AG08396 (cell line): ENCODE results near the gene MAGIX.
"Not testable (repeated sequence)": the region's sequence is repeated elsewhere in the genome, so short reads cannot be mapped to it uniquely, and the experiment has no call there.

Experiments
- DNase-seq: peaks from one replicate; pipeline ENCODE4 v3.0.0; 2012; ENCODE audit warnings: low spot score, mixed read lengths

MAGIX gene

DNA sequence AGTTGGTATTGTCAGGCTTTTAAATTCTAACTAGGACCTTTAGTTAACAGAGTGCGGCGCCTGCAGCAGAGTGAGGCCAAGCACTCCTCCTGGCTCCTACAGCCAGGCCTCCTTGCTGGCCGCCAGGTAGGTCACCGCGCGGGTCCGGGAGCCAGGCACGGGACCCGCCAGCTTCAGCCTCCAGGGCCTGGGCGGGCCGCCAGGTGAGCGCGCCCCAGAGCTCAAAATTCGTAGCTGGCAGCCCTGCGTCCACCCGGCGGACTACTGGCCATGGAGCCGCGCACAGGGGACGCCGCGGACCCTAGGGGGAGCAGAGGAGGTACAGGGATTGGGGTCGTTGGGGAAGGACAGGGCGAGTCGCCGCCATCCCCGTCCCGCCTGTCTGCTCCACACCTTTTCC, at the start of gene MAGIX:
MAGIX (plus strand) TSS at position 139 of the 400 bp plus-strand sequence; CDS start at position 271, 132 bp downstream.
- no peak for DNase-seq

DNA sequence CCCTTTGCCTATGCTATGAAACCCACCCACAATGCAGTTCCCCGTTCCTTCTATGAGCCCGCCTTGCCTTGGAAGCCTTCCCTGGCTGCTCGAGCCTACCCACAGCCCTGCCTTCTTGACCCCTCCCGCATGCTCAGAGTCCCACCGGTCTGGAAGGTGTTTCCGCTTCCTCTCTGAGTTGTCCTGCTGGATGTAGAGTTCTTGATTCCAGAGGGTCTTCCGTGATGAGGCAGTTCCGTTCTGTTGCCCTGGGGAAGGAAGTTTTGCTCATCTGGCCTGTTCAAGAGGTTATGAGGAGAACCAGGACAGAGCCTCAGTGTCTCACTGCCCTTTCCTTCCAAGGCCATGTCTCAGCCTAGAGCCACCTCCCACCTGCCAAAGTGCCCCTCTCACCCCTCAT, 46.5 kb upstream of the MAGIX start:
- no peak for DNase-seq

DNA sequence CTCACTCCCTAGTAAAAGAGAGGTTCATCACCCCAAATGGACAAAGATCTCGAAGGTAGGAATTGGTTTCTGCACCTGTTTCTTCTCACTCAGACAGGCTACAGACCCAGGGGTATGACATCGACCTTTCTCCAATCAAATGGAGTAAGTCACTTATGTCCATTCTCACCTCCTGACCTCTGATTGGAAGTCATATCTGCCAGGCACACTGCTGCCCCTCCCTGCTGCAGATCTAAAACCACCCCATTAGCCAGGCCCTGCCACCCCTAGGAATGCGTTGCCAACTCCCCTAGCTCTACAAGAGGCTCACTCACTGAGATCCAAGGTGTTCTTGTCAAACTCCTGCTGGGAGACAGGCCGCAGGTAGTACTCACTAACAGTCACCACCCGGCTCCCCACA, 45.8 kb upstream of the MAGIX start:
- DNase-seq: no peak

DNA sequence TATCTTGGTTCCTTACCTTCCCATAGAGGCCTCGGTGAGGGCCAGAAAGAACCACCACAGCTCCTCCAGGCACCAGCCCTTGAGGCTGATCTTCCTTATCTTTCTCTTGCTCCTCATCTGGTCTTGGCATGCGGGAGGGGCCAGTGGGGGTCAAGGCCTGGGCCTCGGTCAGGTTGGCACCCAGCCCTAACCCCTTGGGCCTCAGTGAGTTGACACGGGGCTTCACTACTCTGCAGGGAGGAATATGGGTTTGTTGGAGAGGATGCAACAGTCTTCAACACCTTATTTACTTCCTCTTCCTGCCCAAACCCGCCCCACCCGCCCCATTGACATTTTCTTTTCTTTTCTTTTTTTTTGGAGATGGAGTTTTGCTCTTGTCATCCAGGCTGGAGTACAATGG, 45.0 kb upstream of the MAGIX start:
- no peak for DNase-seq

DNA sequence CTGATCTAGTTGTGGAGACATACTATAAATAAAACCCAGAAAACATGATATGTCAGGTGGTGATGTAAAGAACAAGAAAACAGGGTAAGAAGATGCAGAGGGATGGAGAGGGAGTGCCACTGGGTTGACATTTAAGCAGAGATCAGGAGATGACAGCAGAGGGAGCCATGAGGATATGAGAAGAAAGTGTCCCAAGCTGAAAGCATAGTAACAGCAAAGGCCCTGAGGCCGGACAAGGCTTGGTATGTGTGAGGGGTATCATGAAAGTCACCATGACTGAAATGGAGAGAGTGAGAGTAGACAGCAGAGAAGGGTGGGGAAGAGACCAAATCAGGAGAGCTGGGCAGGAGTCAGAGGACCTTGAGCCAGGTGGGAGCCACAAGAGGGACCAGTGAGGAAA, 42.5 kb upstream of the MAGIX start:
- DNase-seq: no peak

DNA sequence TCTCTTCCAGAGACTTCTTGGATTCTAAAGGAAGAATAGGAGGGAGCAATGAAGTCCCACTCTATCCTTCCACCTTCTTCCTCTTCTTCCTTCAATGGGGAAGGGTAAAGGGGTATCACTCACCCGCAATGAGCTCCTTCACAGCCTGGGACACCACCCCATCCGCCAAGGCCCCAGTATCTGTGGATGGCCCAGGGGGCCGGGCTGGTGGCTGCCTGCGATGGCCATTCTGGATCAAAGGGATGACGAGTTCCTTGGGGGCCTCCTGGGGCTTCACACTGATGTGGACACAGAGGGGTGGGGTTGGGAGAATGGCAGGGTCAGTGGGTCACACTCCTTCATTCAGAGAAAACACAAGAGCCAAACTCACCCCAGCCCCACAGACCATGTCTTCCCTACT, 40.1 kb upstream of the MAGIX start:
- no peak for DNase-seq

DNA sequence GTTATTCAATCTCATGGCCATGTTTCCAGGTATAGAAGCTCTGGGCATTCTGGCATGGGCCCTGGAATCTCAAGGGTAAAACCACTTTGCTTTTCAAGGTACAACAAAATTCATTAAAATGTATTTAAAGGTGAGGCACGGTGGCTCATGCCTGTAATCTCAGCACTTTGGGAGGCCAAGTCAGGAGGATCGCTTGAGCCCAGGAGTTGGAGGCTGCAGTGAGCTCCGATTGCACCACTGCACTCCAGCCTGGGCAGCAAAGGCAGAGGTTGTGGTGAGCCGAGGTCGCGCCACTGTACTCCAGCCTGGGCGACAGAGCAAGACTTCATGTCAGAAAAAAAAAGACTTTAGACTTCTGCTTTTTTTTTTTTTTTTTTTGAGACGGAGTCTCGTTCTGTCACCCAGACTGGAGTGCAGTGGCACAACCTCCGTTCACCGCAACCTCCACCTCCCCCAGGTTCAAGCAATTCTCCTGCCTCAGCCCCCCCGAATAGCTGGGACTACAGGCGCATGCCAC, 34.8 kb upstream of the MAGIX start:
- DNase-seq: not testable (repeated sequence)

DNA sequence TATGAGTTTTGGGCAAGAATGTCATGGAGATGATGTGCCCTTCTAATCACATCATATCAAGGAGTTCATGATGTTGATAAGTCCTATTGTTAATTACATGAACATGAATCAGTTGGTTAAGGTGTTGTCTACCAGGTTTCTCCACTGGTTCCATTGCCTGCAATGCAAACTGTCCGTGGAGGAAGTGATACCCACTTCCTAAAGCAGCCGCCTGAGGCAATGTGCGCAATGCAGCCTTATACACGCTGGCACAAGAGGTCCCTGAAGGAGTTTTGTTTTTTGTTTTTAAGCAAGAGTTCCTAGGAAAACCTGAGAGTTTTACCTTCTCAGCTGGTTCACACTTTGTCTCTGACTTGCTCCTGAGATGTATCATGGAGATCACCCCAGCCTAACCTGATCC, 33.1 kb upstream of the MAGIX start:
- DNase-seq: no peak

DNA sequence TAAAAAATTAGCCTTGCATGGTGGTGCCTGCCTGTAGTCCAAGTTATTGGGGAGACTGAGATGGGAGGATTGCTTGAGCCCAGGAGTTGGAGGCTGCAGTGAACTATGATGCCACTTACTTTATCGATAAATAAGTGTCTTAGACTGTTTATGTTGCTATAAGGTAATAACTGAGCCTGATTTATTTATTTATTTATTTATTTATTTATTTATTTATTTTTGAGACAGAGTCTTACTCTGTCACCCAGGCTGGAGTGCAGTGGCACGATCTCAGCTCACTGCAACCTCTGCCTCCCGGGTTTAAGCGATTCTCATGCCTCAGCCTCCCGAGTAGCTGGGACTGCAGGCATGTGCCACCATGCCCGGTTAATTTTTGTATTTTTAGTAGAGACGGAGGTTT, 30.3 kb upstream of the MAGIX start:
- DNase-seq: not testable (repeated sequence)

DNA sequence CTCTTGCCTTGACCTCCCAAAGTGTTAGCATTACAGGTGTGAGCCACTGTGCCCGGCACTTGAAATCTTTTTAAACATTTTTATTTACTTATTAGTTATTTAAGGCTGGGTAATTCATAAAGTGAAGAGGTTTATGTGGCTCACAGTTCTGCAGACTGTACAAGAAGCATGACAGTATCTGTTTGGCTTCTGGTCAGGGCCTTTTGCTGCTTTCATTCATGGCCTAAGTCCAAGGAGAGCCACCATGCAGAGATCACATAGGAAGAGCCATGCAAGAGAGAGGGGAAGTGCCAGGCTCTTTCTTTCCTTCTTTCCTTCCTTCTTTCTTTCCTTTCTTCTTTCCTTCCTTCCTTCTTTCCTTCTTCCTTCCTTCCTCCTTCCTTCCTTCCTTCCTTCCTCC, 28.8 kb upstream of the MAGIX start:
- DNase-seq: no peak

DNA sequence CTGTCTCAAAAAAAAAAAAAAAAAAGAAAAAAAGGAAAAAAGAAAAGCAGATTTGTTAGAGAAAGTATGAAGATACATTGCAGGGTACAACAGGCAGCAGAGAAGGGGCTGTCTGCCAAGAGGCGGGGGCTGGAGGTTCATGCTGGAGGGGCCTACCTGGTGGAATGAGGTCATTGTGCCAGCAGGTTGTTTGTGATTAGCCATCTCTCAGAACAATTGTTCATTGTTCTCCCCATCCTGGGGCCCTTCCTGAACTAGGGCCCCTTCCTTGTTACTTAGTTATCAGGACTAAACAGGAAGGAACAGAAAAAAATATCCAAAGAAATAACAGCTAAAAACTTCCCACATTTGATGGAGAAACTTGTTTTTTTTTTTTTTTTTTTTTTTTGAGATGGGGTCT, 25.1 kb upstream of the MAGIX start:
- DNase-seq: no peak

DNA sequence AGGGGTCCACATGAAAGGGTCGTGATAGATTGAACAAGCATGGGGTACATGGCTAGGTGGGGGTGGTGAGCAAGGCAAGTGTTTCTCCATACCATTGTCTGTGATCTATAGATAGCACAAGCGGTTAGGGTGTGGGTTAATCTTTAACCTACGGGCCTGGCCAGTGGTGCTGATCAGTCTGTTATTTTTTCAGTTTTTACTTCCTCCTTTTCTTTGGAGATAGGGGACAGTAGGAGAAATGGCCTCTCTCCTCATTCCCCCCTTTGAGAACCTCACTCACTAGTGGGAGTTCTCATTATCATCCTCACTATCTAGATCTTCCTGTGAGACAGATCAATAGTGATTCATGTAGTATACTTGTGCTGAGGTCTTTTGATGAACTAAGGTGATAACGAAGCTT, 22.8 kb upstream of the MAGIX start:
- no peak for DNase-seq

DNA sequence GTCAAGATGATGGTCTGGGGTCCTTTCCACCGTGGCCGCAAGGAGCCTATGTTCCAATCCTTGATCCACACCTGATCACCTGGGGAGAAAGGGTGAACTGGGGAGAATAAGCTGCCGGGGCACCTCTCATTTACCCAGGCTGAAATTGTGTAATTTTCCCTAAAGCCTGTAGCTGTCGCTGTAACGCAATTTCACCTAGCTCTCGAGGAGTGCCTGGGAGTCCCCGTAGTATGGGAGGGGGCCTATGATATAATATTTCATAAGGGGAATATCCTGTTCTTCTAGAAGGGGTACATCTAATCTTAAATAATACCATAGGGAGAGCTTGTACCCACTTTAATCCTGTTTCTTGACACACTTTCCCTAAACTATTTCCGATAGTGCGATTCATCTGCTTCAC, 20.3 kb upstream of the MAGIX start:
- DNase-seq: not testable (repeated sequence)

DNA sequence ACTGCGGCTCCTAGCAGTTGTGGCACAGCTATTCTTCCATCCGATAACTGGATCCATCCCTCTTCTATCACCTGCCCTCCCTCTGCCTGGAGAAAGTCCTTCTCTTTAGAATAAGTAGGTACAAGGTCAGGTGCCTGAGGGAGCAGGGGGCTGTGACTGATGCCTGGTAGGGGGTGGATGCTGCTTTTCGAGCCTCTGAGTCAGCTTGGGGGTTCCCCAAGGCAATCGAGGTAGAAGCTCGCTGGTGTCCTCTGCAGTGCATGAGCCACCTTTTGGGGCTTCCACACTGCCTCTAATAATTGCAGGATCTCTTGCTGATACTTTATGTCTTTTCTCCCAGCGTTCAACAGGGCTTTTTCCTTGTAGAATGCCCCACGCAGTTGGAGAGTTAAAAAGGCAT, 19.4 kb upstream of the MAGIX start:
- not testable (repeated sequence) for DNase-seq

DNA sequence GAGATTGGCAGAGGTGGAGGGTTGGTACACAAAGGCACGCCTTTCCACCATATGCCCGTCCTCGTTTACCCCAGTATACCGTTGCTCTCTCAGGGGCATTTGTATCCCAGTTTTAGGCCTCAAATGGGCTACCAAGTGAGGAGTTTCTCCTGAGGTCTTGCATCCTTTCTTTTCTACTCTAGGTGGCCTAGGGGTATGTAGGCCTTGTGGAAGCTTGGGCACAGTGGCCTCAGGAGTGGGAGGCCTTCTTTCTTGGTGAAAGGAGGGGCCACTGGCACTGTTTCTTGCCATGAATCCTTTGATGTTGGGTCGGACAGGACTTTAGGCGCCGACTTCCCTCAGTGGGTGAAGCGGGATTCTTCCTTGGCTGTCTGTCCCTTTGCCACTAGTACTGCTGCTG, 15.3 kb upstream of the MAGIX start:
- DNase-seq: no peak

DNA sequence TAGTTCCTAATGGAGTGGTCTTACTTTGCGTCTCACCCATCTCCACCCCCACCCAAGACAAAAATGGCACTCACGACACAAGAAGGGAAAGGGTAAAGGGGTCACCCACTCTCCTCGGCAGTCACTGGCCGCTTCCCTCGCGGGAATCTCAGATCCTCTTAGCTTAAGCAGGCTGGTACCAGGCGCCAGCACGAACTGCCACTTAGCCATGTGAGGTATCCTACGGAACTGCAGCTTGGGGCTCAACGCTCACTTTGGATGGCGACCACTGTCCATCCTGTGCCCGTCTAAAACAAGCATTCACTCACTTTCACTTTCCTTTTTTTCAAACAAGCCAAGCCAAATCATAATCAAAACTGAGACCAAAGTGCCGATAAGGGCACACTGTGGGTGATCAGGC, 14.6 kb upstream of the MAGIX start:
- DNase-seq: no peak

DNA sequence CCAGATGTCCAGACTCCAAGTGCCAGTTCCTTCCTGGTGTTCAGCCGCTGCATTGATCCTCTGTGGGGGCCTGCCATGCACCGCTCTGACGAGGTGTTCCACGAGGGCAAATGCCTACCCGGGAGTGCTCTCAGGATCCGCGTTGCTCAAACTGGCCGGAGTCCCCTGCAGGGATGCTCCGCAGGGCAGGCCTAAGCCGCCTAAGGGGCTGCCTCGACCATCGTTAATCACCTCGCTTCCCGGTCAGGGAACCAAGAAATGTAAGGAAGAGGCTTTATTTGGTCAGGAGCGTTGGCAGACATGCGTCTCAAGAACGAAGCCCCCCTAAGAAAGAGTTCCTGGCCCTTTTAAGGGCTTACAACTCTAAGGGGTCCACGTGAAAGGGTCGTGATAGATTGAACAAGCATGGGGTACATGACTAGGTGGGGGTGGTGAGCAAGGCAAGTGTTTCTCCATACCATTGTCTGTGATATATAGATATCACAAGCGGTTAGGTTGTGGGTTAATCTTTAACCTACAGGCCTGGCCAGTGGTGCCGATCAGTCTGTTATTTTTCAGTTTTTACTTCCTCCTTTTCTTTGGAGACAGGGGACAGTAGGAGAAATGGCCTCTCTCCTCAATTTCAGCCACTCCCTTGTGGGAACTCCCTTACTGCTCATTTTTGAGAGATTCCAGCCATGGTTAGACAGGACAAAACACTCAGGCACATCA, 14.0 kb upstream of the MAGIX start:
- not testable (repeated sequence) for DNase-seq

DNA sequence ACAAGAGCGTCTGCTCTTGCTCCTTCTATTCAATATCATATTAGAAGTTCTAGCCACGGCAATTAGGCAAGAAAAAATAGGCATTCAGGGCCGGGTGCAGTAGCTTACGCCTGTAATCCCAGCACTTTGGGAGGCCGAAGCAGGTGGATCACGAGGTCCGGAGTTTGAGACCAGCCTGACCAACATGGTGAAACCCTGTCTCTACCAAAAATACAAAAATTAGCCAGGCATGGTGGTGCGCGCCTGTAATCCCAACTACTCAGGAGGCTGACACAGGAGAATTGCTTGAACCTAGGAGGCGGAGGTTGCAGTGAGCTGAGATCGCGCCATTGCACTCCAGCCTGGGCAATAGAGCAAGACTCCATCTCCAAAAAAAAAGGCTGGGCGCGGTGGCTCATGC, 13.3 kb upstream of the MAGIX start:
- DNase-seq: not testable (repeated sequence)

DNA sequence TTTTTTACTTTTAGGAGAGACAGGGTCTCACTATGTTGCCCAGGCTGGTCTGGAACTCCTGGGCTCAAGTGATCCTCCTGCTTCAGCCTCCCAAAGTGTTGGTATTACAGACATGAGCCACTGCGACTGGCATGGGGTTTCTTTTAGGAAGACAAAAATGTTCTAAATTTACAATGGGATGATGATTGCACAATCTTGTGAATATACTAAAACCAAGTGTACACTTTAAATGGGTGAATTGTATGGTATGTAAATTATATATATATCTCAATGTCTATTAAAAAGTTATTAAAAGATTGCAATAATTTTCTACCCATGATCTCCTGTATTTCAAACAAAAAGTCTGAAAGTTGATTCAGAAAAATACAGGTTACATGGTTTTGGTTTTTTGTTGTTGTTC, 9.1 kb upstream of the MAGIX start:
- no peak for DNase-seq

DNA sequence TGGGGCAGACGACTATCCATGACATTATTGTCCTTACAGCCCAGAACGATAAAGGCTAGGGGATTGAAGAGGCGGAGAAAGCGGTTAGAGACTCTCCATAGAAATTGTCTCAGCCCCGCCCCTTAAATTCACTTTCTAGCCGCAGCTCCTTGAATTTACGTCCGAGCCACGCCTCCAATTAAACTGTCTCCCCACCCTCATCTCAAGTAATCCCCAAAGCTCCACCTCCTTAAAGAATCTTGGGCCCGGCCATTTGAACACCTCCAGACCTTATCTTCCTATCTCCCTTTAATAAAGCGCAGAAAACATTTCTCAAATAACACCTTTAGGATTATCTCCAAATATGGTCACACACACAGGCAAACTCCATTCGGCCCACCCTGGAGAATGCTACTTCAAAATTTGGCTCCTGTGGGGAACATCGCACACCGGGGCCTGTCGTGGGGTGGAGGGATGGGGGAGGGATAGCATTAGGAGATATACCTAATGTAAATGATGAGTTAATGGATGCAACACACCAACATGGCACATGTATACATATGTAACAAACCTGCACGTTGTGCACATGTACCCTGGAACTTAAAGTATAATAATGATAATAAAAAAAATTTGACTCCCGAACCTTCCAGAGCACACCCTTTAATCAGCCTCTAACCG, 7.2 kb upstream of the MAGIX start:
- peak; percentile 50 for DNase-seq

DNA sequence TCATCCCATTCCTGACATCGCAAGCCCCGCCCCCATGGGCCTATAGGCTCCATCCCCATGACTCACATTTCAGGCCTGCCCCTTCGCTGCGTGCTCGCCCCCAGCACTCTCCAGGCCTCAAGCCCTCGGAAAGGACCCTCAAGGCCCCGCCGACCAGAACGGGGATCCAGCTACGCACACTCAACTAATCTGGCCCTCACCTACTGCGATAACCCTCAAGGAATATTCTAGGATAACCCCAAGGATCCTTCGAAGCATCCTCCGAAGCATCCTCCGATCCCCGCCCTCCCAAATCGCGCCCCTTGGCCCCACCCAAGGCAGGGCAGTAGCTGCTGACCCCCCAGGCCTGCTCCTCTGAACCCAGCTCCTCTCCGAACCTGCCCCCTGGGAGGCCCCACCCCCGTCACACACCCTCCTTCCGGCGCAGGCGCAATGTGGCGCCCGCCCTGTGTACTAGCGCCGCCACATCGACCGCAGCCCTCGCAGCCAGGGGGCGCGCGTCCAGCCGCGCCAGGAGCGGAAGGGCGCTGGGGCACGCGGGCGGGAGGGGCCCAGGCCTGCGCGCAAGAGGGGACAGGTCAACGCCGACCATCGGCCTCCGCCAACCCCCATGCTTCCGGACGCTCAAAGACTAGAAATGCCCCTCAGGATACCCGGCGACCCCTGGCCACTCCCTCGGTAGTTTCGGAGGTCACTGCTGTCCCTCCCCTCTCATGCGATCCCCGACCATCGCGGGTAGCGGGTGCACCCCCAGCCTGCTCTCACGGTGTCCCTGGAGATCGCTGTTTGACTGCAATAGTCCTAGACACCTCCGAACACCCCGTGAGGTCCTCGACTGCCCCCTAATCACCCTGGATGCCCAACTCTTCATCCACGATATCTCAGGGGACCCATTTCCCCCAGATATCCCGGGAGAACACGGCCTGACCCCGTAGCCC, 6.4 kb upstream of the MAGIX start:
- peak; percentile 91 for DNase-seq

DNA sequence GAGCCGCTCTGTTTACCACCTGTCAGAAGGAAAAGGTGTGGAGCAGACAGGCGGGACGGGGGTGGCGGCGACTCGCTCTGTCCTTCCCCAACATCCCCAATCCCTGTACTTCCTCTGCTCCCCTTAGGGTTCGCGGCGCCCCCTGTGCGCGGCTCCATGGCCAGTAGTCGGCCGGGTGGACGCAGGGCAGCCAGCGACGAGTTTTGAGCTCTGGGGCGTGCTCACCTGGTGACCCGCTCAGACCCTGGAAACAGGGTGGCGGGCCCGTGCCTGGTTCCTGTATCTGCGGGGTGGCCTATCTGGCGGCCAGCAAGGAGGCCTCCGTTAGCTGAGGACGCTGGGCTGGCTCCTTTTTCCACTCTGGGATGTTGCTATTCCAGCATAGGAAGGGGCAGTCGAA, 5.4 kb upstream of the MAGIX start:
- DNase-seq: no peak

DNA sequence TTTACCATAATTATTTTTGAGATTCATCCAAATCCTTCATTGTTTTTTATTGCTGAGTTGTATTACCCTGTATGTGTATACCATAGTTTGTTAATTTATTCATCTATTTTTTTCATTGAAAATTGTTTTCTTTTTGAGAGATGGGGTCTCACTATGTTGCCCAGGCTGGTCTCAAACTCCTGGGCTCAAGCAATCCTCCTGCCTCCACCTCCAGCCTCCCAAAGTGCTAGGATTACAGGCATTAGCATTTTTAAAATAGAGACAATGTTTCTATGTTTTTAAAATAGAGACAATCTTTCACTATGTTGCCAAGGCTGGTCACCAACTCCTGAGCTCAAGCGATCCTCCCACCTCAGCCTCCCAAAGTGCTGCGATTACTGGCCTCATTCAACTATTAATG, 1.6 kb upstream of the MAGIX start:
- no peak for DNase-seq
